HepG2 (cell line): Measurements from ENCODE around the gene GPR162. TPM values are rescaled to one million over a fixed set of nuclear protein-coding genes. Genes with fewer than 3 reads are reported as not detected.

Experiments
- AHR ChIP-seq: IDR thresholded peaks from 2 replicates; pipeline ENCODE4 v1.6.1; 2018; ENCODE audit warnings: missing genetic modification reagents, missing compliant biosample characterization
- HNF1A ChIP-seq, 2 experiments: sonication (generic) in 1 of 2; formaldehyde crosslinking in 1 of 2; IDR thresholded peaks; 2 replicates each; pipeline versions ENCODE4 v1.4.0 to v1.6.1; 2016 to 2020; ENCODE audit warnings: borderline replicate concordance in 1 of 2, low read depth in 1 of 2, mild to moderate bottlenecking in 1 of 2, missing genetic modification reagents in 1 of 2
- MBD4 ChIP-seq: IDR thresholded peaks from 2 replicates; pipeline ENCODE4 v1.6.1; 2012; ENCODE audit warnings: low read length, inconsistent platforms, borderline replicate concordance
- SP4 ChIP-seq: sonication (generic); formaldehyde crosslinking; IDR thresholded peaks from 2 replicates; pipeline ENCODE4 v1.8.1; 2023; ENCODE audit warnings: mild to moderate bottlenecking, missing genetic modification reagents
- SYNCRIP ChIP-seq: fragments of 200-400 bp; formaldehyde crosslinking; IDR thresholded peaks from 2 replicates; pipeline ENCODE4 v1.6.1; 2018; ENCODE audit warnings: mild to moderate bottlenecking, low read depth, low read length; ENCODE audit not compliant: insufficient read depth
- TCF7 ChIP-seq: sonication (generic); IDR thresholded peaks from 2 replicates; pipeline ENCODE4 v1.6.1; 2016; ENCODE audit warnings: antibody characterized with exemption, low read depth
- THAP11 ChIP-seq: IDR thresholded peaks from 2 replicates; pipeline ENCODE4 v1.6.1; 2016; ENCODE audit warnings: missing biosample characterization, missing genetic modification reagents
- YEATS2 ChIP-seq: sonication (generic); formaldehyde crosslinking; IDR thresholded peaks from 2 replicates; pipeline ENCODE4 v1.4.0; 2020; ENCODE audit warnings: missing genetic modification reagents, borderline replicate concordance
- ZBTB33 ChIP-seq: sonication (generic); formaldehyde crosslinking; IDR thresholded peaks from 2 replicates; pipeline ENCODE4 v1.4.0; 2020; ENCODE audit warnings: missing genetic modification reagents
- ZFAT ChIP-seq: sonication (generic); formaldehyde crosslinking; conservative IDR thresholded peaks from 2 replicates; pipeline ENCODE4 v1.8.1; 2023; ENCODE audit warnings: missing genetic modification reagents, inconsistent platforms
- ZMAT5 ChIP-seq: sonication (generic); formaldehyde crosslinking; IDR thresholded peaks from 2 replicates; pipeline ENCODE4 v1.5.0; 2020; ENCODE audit warnings: mild to moderate bottlenecking, low read depth, missing genetic modification reagents, borderline replicate concordance
- ZNF124 ChIP-seq: sonication (generic); formaldehyde crosslinking; IDR thresholded peaks from 2 replicates; pipeline ENCODE4 v1.4.0; 2020; ENCODE audit warnings: missing genetic modification reagents
- ZNF20 ChIP-seq: sonication (generic); formaldehyde crosslinking; IDR thresholded peaks from 2 replicates; pipeline ENCODE4 v1.4.0; 2020; ENCODE audit warnings: mild to moderate bottlenecking, moderate library complexity, missing genetic modification reagents
- ZNF274 ChIP-seq: sonication (generic); formaldehyde crosslinking; IDR thresholded peaks from 2 replicates; pipeline ENCODE4 v1.5.1; 2020; ENCODE audit warnings: mild to moderate bottlenecking, missing genetic modification reagents
- ZNF441 ChIP-seq: sonication (generic); formaldehyde crosslinking; IDR thresholded peaks from 2 replicates; pipeline ENCODE4 v1.7.0; 2021; ENCODE audit warnings: missing genetic modification reagents, borderline replicate concordance
- ZNF709 ChIP-seq: sonication (generic); formaldehyde crosslinking; IDR thresholded peaks from 2 replicates; pipeline ENCODE4 v1.5.0; 2020; ENCODE audit warnings: mild to moderate bottlenecking, missing genetic modification reagents
- ZNF775 ChIP-seq: sonication (generic); formaldehyde crosslinking; IDR thresholded peaks from 2 replicates; pipeline ENCODE4 v1.4.0; 2020; ENCODE audit warnings: missing genetic modification reagents, mild to moderate bottlenecking, moderate library complexity, borderline replicate concordance
- ZNF792 ChIP-seq: IDR thresholded peaks from 2 replicates; pipeline ENCODE4 v1.6.1; 2016
- ZSCAN31 ChIP-seq: sonication (generic); formaldehyde crosslinking; IDR thresholded peaks from 2 replicates; pipeline ENCODE4 v1.5.0; 2020; ENCODE audit warnings: low read depth, mild to moderate bottlenecking, missing genetic modification reagents
- polyA plus RNA-seq, 8 experiments: library from polyadenylated mRNA; depleted of rRNA in 3 of 8; stranded (reverse) in 7 of 8; unstranded in 1 of 8; fragments of >200 nt; fragmentation: Illumina TruSeq in 4 of 8; extraction: Trizol in 4 of 8; gene quantifications; 2 replicates each; pipeline versions ENCODE4 v1.2.1 to v1.2.3, GENCODE V29; 2011 to 2016; ENCODE audit warnings: low read depth in 4 of 8, missing spikeins in 1 of 8, mixed read lengths in 1 of 8; ENCODE audit not compliant: insufficient read depth in 1 of 8
- total RNA-seq, 5 experiments: library from RNA; depleted of rRNA; stranded (reverse); fragments of >200 nt; fragmentation: Illumina TruSeq; extraction: Trizol; gene quantifications; 2 replicates each; pipeline ENCODE4 v1.2.3, GENCODE V29; 2016; ENCODE audit warnings: low read depth in 1 of 5
- TF ChIP-seq, protein P1 (sequence below): sonication (generic); formaldehyde crosslinking; IDR thresholded peaks from 2 replicates; pipeline ENCODE4 v1.5.0; 2020; ENCODE audit warnings: missing genetic modification reagents
- TF ChIP-seq, protein P2 (sequence below): sonication (generic); formaldehyde crosslinking; IDR thresholded peaks from 2 replicates; pipeline ENCODE4 v1.4.0; 2020; ENCODE audit warnings: missing genetic modification reagents

GPR162 gene
- total and polyA plus RNA-seq, 2 of the 13 experiments (the other 11 are each of a cell fraction or from before 2014, with no cell fraction given): 0.08 TPM; not detected in 1

DNA sequence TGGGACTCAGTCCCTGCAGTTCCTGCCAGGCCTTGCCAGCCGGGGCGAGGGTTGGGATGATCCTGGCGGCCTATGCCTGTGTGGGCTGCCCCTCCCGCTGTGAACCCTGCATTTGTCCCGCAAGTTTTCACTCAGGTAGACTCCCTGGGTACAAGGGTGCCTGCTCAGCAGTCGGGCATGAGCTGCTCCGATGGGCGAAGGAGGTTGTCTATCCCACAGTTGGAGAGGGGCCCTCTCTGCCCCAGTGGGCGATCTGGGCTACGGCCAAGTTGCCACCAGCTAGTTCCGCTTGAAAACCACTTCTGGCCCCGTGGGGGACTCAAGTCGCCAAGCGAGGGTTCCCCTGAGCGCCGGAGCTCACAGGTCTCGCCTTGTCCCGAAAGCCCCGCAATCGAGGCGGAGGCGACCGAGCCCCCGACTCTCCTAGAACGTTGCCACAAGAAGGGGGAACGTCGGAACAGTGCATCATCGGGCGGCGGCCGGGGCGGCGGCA lies 45.3 kb downstream of the GPR162 start (continued):
- TF ChIP-seq, protein P1, sequence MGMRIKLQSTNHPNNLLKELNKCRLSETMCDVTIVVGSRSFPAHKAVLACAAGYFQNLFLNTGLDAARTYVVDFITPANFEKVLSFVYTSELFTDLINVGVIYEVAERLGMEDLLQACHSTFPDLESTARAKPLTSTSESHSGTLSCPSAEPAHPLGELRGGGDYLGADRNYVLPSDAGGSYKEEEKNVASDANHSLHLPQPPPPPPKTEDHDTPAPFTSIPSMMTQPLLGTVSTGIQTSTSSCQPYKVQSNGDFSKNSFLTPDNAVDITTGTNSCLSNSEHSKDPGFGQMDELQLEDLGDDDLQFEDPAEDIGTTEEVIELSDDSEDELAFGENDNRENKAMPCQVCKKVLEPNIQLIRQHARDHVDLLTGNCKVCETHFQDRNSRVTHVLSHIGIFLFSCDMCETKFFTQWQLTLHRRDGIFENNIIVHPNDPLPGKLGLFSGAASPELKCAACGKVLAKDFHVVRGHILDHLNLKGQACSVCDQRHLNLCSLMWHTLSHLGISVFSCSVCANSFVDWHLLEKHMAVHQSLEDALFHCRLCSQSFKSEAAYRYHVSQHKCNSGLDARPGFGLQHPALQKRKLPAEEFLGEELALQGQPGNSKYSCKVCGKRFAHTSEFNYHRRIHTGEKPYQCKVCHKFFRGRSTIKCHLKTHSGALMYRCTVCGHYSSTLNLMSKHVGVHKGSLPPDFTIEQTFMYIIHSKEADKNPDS (CRISPR knock-in tag): no peak
- peak; percentile 4; the same call in 1 of the 2 replicates for TF ChIP-seq ZNF709 (CRISPR knock-in tag)
- no peak for TF ChIP-seq TCF7
- no peak for TF ChIP-seq ZNF441
- TF ChIP-seq ZNF775 (CRISPR knock-in tag): no peak
- TF ChIP-seq ZNF792 (CRISPR knock-in tag): no peak
- peak; percentile 56; the same call in 1 of the 2 replicates for TF ChIP-seq YEATS2 (CRISPR knock-in tag)
- peak; percentile 68 for TF ChIP-seq ZBTB33
- no peak for TF ChIP-seq ZMAT5 (CRISPR knock-in tag)
- TF ChIP-seq ZSCAN31: no peak
- TF ChIP-seq MBD4: no peak
- TF ChIP-seq SP4 (CRISPR knock-in tag): no peak
- no peak for TF ChIP-seq HNF1A (IDR thresholded peaks at IDR 0.05; ENCODE audit: low read depth)
- no peak for TF ChIP-seq HNF1A (CRISPR knock-in tag; IDR thresholded peaks at IDR 0.05; ENCODE audit: borderline replicate concordance)
- TF ChIP-seq, protein P2, sequence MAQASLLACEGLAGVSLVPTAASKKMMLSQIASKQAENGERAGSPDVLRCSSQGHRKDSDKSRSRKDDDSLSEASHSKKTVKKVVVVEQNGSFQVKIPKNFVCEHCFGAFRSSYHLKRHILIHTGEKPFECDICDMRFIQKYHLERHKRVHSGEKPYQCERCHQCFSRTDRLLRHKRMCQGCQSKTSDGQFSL (CRISPR knock-in tag): 0 out of 2 replicates have a peak, but pooled peaks have one; percentile 52
- no peak for TF ChIP-seq ZNF124 (CRISPR knock-in tag)
- TF ChIP-seq ZNF274 (CRISPR knock-in tag): no peak
- 0 out of 2 replicates have a peak, but pooled peaks have one; percentile 4 for TF ChIP-seq AHR
- no peak for TF ChIP-seq THAP11 (CRISPR knock-in tag)
- no peak for TF ChIP-seq ZNF20 (CRISPR knock-in tag)
- no peak for TF ChIP-seq SYNCRIP
- no peak for TF ChIP-seq ZFAT (CRISPR knock-in tag)
